Endometrial microvascular endothelial cells (primary cell): ENCODE results near the gene NATD1. TPM values are rescaled to one million over a fixed set of nuclear protein-coding genes. Genes with fewer than 3 reads are reported as not detected.

Experiments
- in situ Hi-C: cut with HindIII; loops from 2 replicates; pipeline ENCODE4 v1.10.0; 2017; ENCODE audit warnings: low sequenced_read_pairs, low pct_unique_long_range_greater_than_20kb; ENCODE audit errors: inconsistent ontology term
- total RNA-seq: library from RNA; depleted of rRNA; stranded (reverse); fragments of >200 nt; gene quantifications from one replicate; pipeline ENCODE4 v1.2.3, GENCODE V29; 2015; ENCODE audit errors: inconsistent ontology term

Gene NATD1
- total RNA-seq, 1 donor from 2014 or later: 3.0 TPM

GRCh38 chr17:21278450-21279197, 25.4 kb upstream of the NATD1 start:
- in situ Hi-C loops: no loop called here

GRCh38 chr17:21277332-21277731, 24.1 kb upstream of the NATD1 start:
- in situ Hi-C loops: no loop called here

GRCh38 chr17:21276264-21276588, 23.0 kb upstream of the NATD1 start:
- in situ Hi-C loops: no loop called here

- in situ Hi-C loops: no loop called here
These were observed 22.5 kb upstream of the NATD1 start for GRCh38 chr17:21275579-21276263.

- in situ Hi-C loops: no loop called here
These were observed 21.9 kb upstream of the NATD1 start for GRCh38 chr17:21275047-21275578.

GRCh38 chr17:21272881-21273792, 19.9 kb upstream of the NATD1 start:
- in situ Hi-C loops: no loop called here

GRCh38 chr17:21272250-21272649, 19.0 kb upstream of the NATD1 start:
- in situ Hi-C loops: no loop called here

GRCh38 chr17:21271454-21272183, 18.4 kb upstream of the NATD1 start:
- in situ Hi-C loops: no loop called here

- in situ Hi-C loops: no loop called here
These were observed 16.2 kb upstream of the NATD1 start for GRCh38 chr17:21269394-21269793.

GRCh38 chr17:21268596-21269188, 15.5 kb upstream of the NATD1 start:
- in situ Hi-C loops: no loop called here

GRCh38 chr17:21263376-21263775, 10.2 kb upstream of the NATD1 start:
- in situ Hi-C loops: no loop called here

GRCh38 chr17:21262259-21262993, 9.2 kb upstream of the NATD1 start:
- in situ Hi-C loops: no loop called here

- in situ Hi-C loops: no loop called here
These were observed 5.4 kb upstream of the NATD1 start for GRCh38 chr17:21258593-21258992.

GRCh38 chr17:21253646-21254441, 634 bp upstream of the NATD1 start:
- in situ Hi-C loops: no loop called here

- in situ Hi-C loops: no loop called here
These were observed 868 bp downstream of the NATD1 start for GRCh38 chr17:21252289-21252795.

GRCh38 chr17:21251337-21252010, 1.7 kb downstream of the NATD1 start:
- in situ Hi-C loops: no loop called here
